PFSK-1 (cell line): ENCODE measurements around the gene TMEM198.

ENCODE experiments used
- FOXP2 ChIP-seq: optimal IDR thresholded peaks from 2 replicates; pipeline ENCODE3; 2011; ENCODE audit warnings: borderline replicate concordance, control low read depth, inconsistent platforms; ENCODE audit not compliant: insufficient read depth; ENCODE audit errors: extremely low read length, extremely low read depth
- POLR2AphosphoS5 ChIP-seq: IDR thresholded peaks from 2 replicates; pipeline ENCODE4 v1.6.1; 2012; ENCODE audit warnings: low read depth, mild to moderate bottlenecking, control low read depth, low read length, moderate library complexity
- SIN3A ChIP-seq: IDR thresholded peaks from 2 replicates; pipeline ENCODE4 v1.6.1; 2012; ENCODE audit warnings: mild to moderate bottlenecking, low read length, moderate library complexity, borderline replicate concordance; ENCODE audit not compliant: insufficient read depth
- TAF1 ChIP-seq: IDR thresholded peaks from 2 replicates; pipeline ENCODE4 v1.6.1; 2012; ENCODE audit warnings: low read length, control low read depth, borderline replicate concordance; ENCODE audit not compliant: insufficient read depth
- TF ChIP-seq, protein P1 (sequence below), 2 experiments: IDR thresholded peaks; 2 replicates each; pipeline versions ENCODE4 v1.6.1 to v1.8.0; 2011 to 2012; ENCODE audit warnings: low read depth in 2 of 2, low read length in 2 of 2, control low read depth in 1 of 2, inconsistent platforms in 1 of 2, mild to moderate bottlenecking in 1 of 2, moderate library complexity in 1 of 2; ENCODE audit not compliant: insufficient read depth in 1 of 2

GRCh38 chr2:219559156-219559915, 15.5 kb downstream of the TMEM198 start:
- TF ChIP-seq, protein P1, sequence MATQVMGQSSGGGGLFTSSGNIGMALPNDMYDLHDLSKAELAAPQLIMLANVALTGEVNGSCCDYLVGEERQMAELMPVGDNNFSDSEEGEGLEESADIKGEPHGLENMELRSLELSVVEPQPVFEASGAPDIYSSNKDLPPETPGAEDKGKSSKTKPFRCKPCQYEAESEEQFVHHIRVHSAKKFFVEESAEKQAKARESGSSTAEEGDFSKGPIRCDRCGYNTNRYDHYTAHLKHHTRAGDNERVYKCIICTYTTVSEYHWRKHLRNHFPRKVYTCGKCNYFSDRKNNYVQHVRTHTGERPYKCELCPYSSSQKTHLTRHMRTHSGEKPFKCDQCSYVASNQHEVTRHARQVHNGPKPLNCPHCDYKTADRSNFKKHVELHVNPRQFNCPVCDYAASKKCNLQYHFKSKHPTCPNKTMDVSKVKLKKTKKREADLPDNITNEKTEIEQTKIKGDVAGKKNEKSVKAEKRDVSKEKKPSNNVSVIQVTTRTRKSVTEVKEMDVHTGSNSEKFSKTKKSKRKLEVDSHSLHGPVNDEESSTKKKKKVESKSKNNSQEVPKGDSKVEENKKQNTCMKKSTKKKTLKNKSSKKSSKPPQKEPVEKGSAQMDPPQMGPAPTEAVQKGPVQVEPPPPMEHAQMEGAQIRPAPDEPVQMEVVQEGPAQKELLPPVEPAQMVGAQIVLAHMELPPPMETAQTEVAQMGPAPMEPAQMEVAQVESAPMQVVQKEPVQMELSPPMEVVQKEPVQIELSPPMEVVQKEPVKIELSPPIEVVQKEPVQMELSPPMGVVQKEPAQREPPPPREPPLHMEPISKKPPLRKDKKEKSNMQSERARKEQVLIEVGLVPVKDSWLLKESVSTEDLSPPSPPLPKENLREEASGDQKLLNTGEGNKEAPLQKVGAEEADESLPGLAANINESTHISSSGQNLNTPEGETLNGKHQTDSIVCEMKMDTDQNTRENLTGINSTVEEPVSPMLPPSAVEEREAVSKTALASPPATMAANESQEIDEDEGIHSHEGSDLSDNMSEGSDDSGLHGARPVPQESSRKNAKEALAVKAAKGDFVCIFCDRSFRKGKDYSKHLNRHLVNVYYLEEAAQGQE (IDR thresholded peaks at IDR 0.05; ENCODE audit: insufficient read depth in 1 of 2, low read depth in 2 of 2, low read length in 2 of 2), result no peak
- no peak for TF ChIP-seq TAF1
- no peak for TF ChIP-seq POLR2AphosphoS5
- no peak for TF ChIP-seq SIN3A
- TF ChIP-seq FOXP2, result no peak
